GM23248 (cell line): Measurements from ENCODE around the gene APC.

Experiments used
- EZH2 ChIP-seq: fragments of 200-600 bp; sonication (generic); IDR thresholded peaks from 2 replicates; pipeline ENCODE4 v1.6.1; 2018; ENCODE audit warnings: antibody characterized with exemption, mild to moderate bottlenecking; ENCODE audit not compliant: insufficient read depth, poor library complexity, severe bottlenecking
- EZH2phosphoT487 ChIP-seq: fragments of 200-600 bp; sonication (generic); IDR thresholded peaks from 2 replicates; pipeline ENCODE4 v1.6.1; 2018; ENCODE audit warnings: antibody characterized with exemption, moderate library complexity, mild to moderate bottlenecking, low read depth; ENCODE audit not compliant: insufficient read depth

DNA sequence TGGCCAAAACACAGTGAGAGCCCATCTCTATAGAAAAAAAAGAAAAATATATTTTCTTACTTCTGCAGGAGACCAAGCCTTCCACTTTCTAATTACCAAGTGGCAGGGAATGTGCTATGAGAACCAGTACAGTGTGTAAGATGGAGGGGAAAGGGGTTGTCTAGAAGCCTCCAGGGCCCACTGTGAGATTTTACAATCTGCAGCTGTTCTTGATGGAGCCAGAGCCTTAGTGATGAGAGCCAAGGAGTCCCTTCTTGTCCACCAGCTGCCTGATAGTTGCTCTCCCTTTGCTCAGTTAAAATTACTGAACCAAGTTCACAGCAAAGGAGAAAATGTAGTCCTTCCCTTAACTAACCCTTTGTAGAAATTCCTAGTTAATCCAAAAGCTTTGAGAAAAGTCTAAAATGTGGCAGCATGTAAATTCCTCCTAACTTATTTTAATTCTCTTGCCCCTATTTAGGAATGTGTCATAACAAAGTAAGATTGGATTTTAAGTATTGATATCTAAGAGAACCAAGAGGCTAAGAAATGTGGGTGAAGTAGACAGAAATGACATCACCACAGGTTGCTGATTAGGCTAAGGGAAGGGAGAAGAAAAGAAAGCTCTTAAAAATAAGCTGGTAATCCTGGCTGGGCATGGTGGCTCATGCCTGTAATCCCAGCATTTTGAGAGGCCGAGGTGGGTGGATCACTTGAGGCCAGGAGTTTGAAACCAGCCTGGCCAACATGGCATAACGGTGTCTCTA lies 142.7 kb downstream of the APC start:
- TF ChIP-seq EZH2 (no peak), EZH2phosphoT487 (no peak)
